Urothelium cell line (cell line): ENCODE data around the gene KIF21A.

Experiments used
- DNase-seq: peaks from one replicate; pipeline ENCODE4 v3.0.0; 2011; ENCODE audit warnings: low spot score, mixed read lengths
- FAIRE-seq: peaks from 2 replicates; lab custom pipeline; 2011; peaks lifted over from hg19 to GRCh38; lab: Jason Lieb, UNC

Gene KIF21A

GRCh38 chr12:39440781-39441180, 2.1 kb downstream of the KIF21A start:
- DNase-seq = no peak
- FAIRE-seq = no peak

DNA sequence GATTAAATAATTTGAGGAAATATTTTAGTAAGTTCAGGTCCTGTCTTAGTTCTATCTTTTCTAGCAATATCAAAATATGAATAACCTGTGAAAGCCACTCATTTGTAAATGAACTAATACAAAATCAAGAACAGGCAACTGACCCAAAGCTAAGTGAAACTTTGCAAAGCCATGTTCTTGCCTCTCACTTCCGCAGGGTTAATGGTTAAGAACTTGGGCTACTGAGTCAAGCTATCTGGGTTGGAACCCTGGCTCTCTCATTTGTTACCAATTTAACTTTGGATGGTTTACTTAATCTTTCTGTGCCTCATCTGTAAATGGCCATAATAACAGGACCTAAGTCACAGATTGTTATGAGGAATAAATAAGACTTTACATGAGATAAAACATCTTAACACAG, 2.8 kb downstream of the KIF21A start:
- DNase-seq (no peak), FAIRE-seq (no peak)

DNA sequence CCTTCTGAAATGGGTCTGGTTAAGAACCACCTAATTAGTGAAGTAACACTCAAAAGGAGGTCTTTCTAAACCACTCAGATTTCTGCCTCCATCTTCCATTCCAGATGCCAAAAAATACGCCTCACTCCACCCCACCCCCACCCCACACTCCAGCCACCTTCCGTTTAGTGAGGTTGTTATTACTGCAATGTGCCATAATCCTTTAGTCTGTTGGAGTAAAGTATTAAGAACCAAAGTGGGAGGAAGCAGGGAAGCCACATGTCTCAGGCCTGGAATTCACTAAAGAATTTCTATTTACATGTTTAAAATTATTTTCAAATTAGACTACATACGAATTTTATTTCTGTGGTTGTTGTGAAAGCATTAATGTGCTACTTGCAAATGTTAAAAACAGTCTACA, 7.4 kb downstream of the KIF21A start:
- DNase-seq (no peak), FAIRE-seq (no peak)

DNA sequence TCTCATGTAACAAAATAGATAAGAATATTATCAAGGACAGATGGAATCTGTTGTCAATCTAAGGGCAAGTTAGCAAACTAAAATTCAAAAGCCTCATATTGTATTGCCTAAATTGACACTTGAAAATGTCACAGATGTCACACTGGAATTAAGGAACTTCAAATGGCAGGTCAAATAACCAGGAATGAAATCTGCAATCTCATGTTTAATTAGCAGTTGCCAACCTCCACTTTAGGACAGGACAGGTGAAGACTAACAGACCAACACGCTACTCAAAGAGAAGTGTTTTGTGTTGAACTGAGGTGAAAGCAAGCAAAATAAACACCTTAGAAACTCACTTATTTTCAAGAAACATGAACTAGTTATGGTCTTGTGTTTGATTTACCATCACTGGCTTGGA, 11.1 kb downstream of the KIF21A start:
- DNase-seq (no peak), FAIRE-seq (no peak)

- FAIRE-seq = no peak
- no peak for DNase-seq
These were observed 11.7 kb downstream of the KIF21A start for GRCh38 chr12:39431002-39431796.

GRCh38 chr12:39429809-39430208, 13.1 kb downstream of the KIF21A start:
- DNase-seq = no peak
- no peak for FAIRE-seq

DNA sequence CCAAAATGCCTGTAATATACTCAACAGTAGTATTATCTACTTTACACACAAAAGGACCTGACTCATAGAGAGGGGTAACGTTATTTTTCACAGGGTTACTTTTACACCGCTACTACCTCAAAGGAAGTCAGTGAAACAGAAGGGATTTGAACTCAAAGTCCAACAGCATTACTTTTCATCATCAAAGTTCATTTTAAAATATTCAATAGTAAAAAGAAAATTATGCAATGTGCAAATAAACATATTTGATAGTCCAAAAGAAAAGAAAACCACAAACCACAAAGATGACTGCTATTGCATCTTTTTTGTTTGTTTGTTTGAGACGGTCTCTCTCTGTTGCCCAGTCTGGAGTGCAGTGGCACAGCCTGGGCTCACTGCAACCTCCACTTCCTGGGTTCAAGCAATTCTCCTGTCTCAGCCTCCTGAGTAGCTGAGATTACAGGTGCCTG, 15.5 kb downstream of the KIF21A start:
- FAIRE-seq (no peak), DNase-seq (no peak)

DNA sequence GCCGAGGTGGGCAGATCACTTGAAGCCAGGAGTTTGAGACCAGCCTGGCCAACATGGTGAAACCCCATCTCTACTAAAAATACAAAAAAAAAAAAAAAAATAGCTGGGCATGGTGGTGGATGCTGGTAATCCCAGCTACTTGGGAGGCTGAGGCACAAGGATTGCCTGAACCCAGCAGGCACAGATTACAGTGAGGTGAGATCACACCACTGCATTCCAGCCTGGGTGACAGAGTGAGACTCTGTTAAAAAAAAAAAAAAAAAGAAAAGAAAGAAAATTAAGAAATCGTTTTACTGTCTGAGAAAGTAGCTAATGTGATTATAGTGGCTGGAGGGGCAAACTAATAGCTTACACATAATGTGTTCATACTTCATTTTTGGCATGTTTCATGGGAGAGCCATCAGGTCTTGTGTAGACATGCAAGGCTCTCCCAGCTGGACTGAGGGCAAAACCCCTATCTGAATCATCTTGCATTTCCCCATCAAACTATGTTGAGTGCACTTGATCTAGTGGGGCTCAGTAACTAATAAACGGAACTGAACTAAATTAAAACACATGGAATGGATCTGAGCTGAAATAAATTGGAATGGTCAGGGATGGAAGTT, 16.2 kb downstream of the KIF21A start:
- FAIRE-seq = no peak
- DNase-seq = peak; percentile 11

GRCh38 chr12:39420043-39420442, 22.9 kb downstream of the KIF21A start:
- FAIRE-seq (no peak), DNase-seq (no peak)

- FAIRE-seq (no peak), DNase-seq (no peak)
These were observed 23.4 kb downstream of the KIF21A start for GRCh38 chr12:39419471-39419870.

- no peak for FAIRE-seq
- no peak for DNase-seq
These were observed 25.0 kb downstream of the KIF21A start for GRCh38 chr12:39417916-39418315.

- DNase-seq (no peak), FAIRE-seq (no peak)
These were observed 28.8 kb downstream of the KIF21A start for GRCh38 chr12:39413836-39414771.

DNA sequence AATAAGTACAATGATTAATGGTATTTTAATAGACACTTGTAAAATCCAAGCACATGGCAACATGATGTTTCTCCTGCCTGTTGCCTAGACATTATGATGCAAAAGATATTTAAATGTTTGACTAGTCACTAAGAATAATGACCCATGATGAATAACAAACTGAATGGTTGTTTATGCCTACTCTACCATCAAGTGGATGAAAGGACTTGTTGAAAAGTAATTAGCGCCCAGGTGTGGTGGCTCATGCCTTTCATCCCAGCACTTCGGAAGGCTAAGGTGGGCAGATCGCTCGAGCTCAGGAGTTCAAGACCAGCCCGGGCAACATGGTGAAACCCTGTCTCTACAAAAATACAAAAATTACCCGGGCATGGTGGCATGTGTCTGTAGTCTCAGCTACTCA, 30.7 kb downstream of the KIF21A start:
- no peak for FAIRE-seq

GRCh38 chr12:39406262-39406661, 36.7 kb downstream of the KIF21A start:
- FAIRE-seq = no peak

More for the DNA sequence above, 30.7 kb downstream of the KIF21A start:
- DNase-seq = no peak

GRCh38 chr12:39405580-39405979, 37.3 kb downstream of the KIF21A start:
- FAIRE-seq = no peak
- DNase-seq = no peak

More at GRCh38 chr12:39406262-39406661, 36.7 kb downstream of the KIF21A start:
- no peak for DNase-seq

GRCh38 chr12:39404000-39404399, 38.9 kb downstream of the KIF21A start:
- DNase-seq = no peak
- FAIRE-seq = no peak

DNA sequence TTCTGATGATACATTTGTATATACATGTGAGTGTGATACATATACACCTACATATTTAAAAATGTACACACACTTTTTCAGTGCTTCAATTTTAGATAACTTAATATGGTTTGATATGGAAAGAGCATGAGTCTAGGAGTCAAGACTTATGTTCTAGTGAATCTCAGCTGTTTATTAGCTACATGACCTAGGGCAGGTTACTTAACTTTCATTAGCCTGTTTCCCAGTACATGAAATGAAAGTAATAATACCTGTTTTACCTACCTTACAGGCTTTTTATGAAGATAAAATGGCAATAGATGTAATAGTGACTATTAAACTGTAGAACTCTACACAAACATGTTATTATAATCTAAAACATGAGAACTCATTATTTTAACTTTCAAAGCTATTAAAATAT, 39.5 kb downstream of the KIF21A start:
- no peak for DNase-seq
- no peak for FAIRE-seq

- no peak for FAIRE-seq
- no peak for DNase-seq
These were observed 40.0 kb downstream of the KIF21A start for GRCh38 chr12:39402922-39403321.

GRCh38 chr12:39401459-39401858, 41.5 kb downstream of the KIF21A start:
- DNase-seq (no peak), FAIRE-seq (no peak)

- no peak for FAIRE-seq
- DNase-seq = no peak
These were observed 47.1 kb downstream of the KIF21A start for GRCh38 chr12:39395866-39396265.

GRCh38 chr12:39393890-39394289, 49.0 kb downstream of the KIF21A start:
- no peak for FAIRE-seq
- DNase-seq = no peak
